ENCODE measurements around the gene SDHAF1.
A peak's percentile ranks its signal among the peaks of the same experiment; 100 is the strongest.

The SDHAF1 gene

DNA sequence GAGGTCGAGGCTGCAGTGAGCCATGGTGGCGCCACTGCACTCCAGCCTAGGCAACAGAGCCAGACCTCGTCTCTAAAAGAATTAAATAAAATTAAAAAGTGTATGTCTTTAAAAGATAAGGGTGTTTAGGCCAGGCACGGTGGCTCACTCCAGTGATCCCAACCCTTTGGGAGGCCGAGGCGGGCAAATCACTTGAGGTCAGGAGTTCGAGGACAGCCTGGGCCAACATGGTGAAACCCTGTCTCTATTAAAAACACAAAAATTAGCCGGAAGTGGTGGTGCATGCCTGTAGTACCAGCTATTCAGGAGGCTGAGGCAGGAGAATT lies 7.5 kb upstream of the SDHAF1 start:
- peak; percentile 36 for DNase-seq

DNA sequence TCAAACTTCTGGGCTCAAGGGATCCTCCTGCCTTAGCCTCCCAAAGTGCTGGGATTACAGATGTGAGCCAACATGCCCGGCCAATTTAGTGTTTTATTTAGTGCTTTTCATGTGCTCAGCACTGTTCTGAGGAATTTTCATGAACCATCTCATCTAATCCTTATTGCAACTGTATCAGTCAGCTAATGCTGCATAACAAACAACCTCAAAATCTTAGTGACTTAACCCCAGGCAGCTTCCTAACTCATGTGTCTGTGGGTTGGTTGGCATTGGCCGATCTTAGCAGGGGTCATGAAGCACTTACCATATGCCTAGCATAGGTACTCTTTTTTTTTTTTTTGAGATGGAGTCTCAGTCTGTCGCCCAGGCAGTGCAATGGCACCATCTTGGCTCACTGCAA lies 6.2 kb upstream of the SDHAF1 start:
- no peak for DNase-seq

DNA sequence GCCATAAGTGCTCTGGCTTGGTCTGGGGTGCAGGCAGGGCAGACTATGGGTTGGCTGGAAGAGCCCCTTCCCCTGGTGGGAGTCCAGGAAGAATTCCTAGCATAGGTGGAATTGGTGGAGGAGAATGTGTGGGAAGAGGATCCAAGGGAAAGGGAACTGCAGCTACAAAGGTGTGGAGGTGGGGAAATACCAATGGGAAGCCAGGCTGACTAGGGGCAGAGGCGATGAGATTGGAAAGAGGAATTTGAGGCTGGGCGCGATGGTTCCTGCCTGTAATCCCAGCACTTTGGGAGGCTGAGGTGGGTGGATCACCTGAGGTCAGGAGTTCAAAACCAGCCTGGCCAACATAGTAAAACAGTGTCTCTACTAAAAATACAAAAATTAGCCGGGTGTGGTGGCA lies 4.8 kb upstream of the SDHAF1 start:
- DNase-seq, result no peak

DNA sequence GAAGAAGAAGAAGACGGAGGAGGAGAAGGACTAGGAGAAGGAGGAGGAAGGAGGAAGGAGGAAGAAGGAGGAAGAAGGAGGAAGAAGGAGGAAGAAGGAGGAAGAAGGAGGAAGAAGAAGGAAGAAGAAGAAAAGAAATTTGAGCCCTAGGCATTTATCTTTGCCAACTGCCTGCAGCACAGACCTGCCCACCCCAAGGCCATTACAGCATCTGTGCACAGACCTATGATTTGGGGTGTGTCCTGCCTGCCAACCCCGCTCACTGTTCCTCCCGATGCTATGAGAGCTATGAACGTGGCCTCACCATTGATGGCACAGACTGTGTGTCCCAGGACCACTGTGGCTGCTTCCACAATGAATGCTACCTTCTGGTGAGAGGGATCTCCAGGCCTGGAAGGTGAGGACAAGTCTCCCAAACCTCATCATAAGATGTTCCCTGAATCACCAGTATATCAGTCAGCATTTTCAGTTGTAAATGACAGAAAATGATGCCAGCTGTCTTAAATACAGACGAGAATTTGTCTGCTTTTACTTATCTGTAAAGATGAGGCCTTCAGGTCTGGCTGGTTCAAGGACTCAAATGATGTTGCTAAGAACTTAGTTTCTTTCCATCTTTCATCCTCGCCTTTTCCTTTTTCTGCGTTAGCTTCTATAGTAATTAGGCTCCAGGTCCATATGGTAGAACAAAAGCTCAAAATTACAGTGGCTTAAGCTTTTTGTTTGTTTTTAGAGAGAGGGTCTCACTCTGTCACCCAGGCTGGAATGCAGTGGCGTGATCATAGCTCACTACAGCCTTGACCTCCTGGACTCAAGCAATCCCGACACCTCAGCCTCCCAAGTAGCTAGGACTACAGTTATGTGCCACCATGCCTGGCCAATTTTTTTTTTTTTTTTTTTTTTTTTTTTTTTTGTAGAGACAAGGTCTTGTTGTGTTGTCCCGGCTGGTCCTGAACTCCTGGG lies 3.9 kb upstream of the SDHAF1 start:
- DNase-seq, result no peak

DNA sequence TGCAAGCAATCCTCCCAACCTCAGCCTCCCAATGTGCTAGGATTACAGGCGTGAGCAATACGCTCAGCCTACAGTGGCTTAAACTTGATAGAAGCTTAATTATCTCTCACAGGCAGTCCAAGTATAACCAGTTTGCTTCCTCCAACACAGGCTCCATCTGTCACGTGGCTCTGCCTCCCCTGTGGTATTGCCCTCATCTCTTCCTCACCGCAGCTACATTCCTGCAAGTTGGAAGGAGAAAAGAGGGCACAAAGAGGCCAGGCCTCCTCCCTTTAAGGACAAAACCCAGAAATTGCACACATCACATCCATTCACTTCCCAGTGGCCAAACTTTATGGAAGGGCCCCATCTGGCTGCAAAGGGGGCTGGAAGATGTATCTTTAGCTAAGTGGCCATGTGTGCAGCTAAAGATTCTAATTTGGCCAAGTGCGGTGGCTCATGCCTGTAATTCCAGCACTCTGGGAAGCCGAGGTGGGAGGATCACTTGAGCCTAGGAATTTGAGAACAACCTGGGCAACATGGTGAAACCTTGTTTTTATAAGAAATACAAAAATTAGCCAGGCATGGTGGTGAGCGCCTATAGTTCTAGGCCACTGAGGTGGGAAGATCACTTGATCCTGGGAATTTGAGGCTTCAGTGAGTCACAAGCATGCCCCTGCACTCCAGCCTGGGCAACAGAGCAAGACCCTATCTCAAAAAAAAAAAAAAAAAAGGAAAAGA lies 3.1 kb upstream of the SDHAF1 start:
- DNase-seq, result peak; percentile 18

DNA sequence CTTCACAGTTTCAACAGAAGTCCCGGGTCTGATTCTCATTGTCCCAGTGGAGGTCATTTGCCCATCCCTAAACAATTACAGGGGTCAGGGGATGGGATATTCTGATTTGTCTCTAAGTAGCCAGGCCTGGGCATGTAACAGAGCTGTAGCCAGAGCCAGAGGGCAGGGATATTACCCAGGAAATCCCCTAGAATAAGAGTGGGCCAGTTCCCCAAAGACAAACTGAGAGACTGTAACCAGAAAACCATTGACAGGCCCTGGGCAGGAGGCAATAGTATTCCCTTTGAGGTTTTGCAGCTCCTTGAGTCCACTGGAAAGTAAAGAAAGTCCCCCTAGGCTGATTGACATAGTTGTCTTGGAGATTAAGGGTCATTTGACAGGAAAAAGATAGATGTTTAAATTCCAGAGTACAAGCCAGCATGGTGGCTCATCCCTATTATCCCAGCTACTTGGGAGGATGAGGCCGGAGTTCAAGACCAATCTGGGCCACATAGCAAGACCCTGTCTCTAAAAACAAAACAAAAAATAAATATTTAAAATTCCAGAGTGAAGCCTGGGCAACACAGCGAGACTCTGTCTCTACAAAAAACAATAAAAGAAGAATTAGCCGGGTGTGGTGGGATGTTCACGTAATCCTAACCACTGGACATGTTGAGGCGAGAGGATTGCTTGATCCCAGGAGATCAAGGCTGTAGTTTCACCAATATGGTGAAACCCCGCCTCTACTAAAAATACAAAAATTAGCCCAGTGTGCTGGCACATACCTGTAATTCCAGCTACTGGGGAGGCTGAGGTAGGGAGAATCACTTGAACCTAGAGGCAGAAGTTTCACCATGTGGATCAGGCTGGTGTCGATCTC lies 1.9 kb upstream of the SDHAF1 start:
- DNase-seq, result no peak

DNA sequence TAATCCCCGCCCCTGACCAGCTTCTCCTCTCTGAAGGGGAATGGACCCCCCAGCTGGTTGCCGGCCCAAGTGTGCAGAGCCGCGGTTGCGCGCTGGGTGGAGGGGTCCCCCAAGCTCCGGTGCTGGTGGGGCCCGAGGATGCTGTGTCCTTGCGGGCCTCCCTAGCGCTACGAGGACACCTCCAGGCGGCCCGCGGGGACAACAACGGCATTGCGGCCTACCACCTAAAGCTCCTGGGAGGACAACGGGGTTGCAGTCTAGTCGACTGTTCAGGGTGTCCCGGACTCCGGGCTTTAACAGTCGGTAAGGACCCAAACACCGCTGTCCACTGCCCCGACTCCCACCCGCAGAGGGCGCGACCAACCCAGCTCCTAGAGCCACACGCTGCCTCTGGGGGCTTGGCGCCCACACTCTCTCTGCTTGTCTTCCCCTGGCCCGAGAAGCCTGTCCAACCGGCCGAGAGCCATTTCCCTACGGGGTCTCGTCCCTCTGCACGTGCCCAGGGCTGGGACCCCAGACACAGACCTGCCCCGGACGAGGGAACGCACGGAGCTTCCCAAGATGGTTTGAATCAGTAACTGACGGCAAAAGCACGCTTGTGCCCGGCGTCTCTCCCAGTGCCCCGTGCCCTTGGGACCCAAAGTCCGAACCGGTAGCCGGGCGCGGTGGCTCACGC lies 927 bp upstream of the SDHAF1 start:
- no peak for DNase-seq

DNA sequence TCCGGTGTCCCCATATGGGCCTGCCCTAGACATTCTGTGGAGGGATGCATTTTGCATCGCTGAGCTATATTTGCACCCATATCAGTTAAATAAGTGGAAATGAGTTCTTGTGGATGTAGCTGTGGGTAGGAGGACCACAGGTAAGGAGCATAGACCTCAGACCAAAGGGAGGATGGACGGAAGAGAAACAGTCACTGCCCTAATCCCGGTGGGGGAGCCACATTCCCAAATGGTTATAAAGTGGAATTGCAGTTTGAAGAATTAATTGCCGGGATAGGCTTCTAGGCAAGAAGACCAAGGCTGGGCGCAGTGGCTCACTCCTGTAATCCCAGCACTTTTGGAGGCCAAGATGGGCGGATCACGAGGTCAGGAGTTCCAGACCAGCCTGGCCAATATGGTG lies 1.8 kb downstream of the SDHAF1 start:
- no peak for DNase-seq

DNA sequence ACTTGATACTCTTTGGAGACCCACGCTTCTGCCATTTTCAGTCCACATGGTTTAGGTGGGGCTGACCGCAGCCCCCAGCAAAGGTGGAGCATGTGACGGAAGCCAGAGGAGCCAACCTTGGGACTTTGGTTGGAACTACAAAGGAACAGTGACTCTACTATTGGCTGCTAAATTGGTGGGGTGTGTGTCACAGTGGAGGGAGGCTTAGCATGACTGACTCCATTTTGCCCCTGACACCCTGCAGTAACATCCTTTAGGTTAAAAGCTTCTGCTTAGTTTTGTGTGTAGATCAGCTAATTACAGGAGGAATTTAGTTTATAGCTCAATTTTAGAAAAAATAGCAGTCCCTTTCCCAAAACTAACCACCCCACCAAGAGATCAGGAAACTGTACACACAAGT lies 6.6 kb downstream of the SDHAF1 start:
- DNase-seq, result no peak

DNA sequence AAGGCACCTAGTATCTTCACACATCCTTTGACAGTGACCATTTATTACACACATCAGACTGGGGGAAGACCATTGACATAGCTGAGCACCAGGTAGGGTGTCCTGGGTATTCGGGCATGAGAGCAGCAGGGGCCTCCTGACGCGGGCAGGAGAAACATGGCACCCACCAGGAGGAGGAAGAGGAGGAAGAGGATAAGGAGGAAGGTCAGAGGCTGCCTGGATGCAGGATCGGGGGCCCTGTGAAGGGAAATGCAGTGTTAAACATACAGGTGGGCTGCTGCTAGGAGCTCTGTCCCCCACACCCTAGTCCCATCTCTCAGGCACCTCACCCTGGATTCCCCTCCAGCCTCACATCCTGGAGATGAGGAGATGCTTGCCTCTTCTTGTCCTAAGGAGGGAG lies 8.3 kb downstream of the SDHAF1 start:
- no peak for DNase-seq

DNA sequence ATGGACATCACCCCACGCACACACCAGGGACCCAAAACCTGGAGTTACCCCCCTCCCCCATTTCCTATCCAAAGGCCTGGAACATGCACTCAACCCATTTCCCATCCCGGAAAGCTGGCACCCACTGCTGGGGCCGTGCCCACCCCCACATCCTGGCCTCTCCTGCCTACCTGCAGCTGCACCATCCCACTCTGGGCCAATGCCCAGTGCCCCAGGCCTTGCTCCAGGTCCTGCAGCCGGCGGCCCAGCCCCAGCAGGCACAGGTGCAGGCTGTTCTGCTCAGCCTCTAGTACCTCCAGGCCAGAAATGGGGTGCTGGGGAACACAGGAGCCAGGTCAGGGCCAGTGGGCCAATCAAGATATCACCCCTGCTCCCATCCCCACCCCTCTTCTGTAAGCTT lies 12.0 kb downstream of the SDHAF1 start:
- DNase-seq, result no peak

DNA sequence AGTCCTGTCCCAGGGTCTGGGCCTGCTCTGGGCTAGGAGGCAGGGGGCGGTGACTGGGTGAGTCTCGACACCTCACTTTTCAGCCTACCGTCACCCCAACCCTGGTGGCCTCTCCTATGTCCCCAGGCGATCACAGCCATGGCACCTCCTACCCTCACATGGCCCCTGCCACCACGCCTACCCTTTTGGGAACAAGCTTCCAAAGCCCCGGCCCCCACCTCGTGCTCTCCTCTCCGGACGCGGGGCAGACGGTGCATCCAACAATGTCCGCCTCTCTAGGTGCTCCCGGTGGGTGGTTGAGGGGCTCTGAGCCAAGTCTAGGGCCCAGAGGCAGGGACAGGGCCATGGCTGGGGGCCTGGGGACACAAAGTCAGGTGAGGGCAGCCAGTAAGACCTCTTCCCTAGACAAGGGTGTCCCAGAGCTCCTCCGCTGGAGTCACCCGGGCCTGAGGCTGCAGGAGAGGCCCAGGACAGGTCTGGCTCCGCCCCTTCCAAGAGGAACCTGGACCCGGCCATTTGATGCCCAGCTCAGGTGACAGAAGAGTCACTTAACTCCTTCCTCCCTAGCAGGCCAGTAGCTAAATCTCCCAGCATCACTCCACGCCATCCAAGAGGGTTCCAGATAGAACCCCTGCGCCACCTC lies 13.5 kb downstream of the SDHAF1 start, which contains the start of gene SYNE4:
TSS of gene SYNE4 (minus strand) at position 478 of the 643 bp plus-strand sequence. CDS start at position 346, 132 bp downstream.
- DNase-seq, result no peak

DNA sequence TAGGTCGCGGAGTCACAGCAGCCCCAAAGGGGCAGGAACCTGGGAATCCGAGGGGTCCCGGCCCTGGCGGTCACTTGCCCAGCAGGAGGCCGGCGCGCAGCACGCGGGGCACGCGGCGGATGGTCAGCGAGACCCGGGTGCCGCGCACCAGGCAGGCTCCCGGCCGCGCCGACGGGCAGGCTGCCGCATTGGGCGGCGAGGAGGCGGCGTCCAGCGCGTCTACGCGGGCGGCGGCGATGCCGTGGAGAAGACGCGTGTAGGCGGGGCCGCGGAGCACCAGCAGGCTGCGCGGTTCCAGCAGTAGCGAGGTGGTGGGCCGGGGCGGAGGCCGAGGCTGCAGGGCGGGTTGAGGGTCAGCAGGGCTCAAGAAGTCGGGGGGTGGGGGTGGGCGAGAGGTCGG lies 14.2 kb downstream of the SDHAF1 start:
- peak; percentile 60 for DNase-seq

DNA sequence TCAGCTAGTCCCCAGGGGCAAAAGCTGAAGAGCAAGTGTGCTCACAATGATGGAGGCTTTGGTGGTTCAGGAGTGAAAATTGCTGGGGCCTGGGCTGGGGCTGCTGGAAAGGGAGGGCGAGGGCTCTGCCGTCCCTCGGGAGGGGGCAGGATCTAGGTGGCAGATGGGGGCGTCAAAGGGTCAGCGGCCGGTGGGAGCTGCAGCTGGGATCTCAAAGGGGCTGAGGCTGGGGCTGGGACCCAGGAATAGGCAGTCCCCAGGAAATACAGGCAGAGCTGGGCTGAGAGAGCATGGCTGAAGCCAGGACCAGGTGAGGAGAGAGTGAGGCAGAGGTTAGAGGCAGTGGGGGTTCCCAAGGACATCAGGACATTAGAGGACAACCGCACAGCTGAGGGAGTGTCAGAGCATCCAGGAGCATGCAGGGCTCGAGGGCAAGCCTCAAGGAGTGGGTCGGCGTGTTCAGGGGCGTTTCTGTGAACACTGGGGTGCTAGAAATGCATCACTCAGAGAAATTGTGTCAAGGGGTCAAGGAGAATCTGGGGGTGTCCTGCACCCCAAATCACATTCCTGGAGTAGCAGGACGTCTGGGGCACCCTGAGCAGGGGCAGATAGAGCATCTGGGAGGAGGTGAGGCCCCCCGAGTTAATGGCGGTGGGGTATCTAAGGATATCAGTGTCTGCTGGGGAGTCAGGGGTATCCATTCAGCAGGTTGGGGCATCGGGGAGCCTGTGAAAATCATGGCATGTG lies 14.8 kb downstream of the SDHAF1 start:
- DNase-seq, result no peak

DNA sequence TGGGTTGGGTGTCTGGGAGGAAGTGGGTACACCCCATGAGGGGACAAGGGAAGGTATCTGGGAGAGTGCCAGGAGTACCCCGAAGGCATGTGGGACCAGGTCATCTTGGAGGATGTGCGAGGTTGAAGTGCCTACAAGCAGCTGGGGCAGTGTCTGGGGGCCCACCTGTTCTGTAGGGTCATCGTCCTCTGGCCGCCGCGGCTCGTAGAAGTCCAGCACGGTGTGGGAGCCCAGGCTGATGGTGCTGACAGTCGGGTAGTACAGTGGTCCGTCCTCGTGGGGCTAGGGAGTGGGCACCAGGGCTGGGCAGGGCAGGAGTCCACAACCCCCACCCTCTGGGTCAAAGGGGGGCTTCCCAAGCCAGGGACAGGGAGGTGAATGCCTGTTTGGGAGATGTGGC lies 15.4 kb downstream of the SDHAF1 start:
- DNase-seq, result no peak

DNA sequence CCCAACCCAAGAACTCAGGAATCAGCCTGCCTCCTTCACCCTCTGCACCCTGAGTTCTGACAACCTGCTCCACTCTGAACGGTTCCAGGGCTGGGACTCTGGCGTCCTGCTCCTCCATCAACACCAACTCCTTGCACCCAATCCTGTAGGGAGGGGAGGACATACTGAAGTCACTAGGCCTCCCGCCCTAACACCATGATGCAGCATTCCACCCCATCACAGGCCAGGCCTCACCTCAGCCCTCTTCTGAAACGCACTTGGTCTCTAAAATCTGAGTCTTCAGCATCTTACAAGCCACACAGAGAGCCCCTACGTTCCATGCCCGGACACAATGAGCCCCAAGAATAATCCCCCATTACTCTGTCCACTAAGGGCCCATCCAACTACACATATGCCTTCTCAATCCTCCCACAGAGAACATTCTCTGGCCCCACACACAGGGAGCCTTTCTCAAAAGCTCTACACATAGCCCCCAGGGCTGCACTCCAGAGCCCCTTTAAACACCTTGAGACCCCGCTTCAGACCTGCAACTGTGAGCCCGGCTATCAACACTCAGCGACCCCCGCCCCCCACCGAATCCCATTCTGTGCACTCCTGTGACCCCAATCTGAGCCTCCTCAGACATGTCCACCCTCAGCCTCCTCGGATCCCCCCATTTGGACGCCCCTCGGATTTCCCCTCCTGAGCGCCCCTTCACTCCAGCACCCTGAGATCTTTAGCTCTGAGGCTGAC lies 18.5 kb downstream of the SDHAF1 start:
- no peak for DNase-seq

DNA sequence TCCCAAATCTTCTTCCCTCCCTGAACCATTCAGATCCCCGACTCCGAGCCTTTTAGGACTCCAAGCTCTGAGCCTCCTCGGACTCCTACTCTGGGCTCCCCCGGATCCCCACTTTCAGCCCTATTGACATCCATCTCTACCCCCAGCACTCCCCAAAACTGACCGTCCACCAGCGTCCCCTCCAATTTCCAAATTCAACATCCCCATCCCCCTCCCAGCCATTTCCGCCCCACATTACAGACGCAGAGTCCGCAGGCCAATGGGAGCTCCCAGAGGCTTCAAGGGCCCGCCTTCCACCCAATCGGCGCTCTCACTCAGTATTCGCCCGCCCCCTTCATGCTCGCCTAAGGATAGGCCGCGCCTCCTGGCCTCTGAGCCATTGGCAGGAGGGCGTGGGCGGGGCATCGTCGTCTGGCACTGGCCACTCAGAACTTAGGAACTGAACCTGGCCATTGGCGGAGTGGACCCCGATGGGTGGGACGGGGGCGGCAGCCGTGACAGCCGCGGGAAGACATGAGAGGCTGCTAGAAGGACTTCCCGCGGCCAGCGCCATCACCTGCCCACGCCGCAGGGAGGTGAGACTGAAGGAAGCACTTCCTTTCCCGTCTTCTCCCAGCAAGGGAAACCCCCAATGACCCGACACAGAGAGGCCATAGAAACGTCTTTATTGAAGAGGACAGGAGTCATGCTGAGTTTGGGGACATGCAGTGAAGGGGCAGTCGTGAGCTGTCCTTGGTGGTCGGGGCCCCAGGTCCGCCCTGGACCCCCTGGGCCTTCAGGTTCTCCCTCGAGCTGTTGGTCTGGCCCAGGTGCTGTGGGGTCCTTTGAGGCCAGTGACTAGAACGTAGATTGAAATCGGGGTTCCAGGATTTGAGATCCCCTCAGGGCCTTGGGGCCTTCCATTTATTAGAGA lies 19.3 kb downstream of the SDHAF1 start, which contains the start of gene ALKBH6:
TSS of gene ALKBH6 (minus strand) at position 202 of the 913 bp plus-strand sequence. CDS start 816 bp downstream, outside the sequence.
- peak; percentile 100 for DNase-seq

DNA sequence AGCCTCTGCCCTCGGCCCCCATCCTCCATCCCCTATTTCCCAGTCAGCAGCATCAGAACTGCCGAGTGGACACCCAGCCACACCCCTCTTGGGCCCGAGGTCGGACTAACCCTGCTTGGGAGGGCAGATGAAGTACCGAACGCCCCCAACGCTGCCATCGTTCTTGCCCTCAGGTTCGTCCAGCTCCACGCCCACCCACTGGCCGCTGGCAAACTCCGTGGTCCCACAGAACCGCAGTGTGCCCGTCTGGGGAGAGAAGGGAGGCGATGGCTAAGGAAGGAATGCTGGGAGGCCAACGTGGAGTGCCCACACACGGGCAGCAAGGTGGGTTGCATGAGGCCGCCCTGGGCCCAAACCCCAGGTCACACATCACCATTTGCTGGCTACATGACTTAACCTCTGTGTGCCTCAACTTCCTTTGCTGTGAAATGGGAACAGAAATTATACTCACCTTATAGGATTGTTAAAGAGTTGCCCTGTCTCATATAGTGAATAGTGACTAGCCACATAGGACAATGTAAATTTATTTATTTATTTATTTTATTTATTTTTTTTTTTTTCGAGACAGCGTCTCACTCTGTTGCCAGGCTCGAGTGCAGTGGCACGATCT lies 24.2 kb downstream of the SDHAF1 start:
- DNase-seq, result no peak

DNA sequence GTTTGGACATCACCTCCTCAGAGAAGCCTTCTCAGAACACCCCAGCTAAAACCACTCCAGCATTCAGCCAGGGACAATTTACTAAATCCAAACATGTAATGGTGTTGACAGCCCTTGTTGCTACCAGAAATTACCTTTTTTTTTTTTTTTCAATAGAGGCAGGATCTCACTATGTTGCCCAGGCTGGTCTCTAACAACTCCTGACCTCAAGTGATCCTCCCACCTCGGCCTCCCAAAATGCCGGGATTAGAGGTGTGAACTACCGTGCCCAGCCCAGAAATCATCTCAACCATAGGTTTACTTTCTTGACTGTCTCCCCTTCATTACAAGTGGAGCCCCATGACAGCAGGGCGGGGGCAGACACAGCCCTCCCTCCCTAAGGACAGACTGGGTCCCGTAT lies 28.4 kb downstream of the SDHAF1 start:
- no peak for DNase-seq
